22Rv1 (cell line): ENCODE measurements around the gene HOATZ.

Experiments used
- H3K27ac ChIP-seq: fragments of 450-650 bp; 2 replicates; pipeline ENCODE4 v1.5.1; 2017
- CTCF ChIP-seq: fragments of 450-650 bp; IDR thresholded peaks from 2 replicates; pipeline ENCODE4 v1.5.1; 2017; ENCODE audit warnings: mild to moderate bottlenecking
- ZFX ChIP-seq: fragments of 450-650 bp; IDR thresholded peaks from 2 replicates; pipeline ENCODE4 v1.6.1; 2017; ENCODE audit warnings: antibody characterized with exemption, borderline replicate concordance

The HOATZ gene

GRCh38 chr11:111557425-111558111, 43.0 kb downstream of the HOATZ start:
- no peak for TF ChIP-seq ZFX
- TF ChIP-seq CTCF, result no peak
- H3K27ac ChIP-seq, result no peak overlapping the region

GRCh38 chr11:111559800-111560464, 45.4 kb downstream of the HOATZ start:
- TF ChIP-seq ZFX, result no peak
- TF ChIP-seq CTCF, result no peak

GRCh38 chr11:111560800-111561199, 46.2 kb downstream of the HOATZ start:
- H3K27ac ChIP-seq, result no peak overlapping the region
- no peak for TF ChIP-seq CTCF
- TF ChIP-seq ZFX, result no peak

More at GRCh38 chr11:111559800-111560464, 45.4 kb downstream of the HOATZ start:
- no peak overlapping the region for H3K27ac ChIP-seq

GRCh38 chr11:111561306-111561705, 46.7 kb downstream of the HOATZ start:
- TF ChIP-seq CTCF (no peak), ZFX (no peak)
- H3K27ac ChIP-seq, result no peak overlapping the region

GRCh38 chr11:111561791-111562325, 47.3 kb downstream of the HOATZ start:
- TF ChIP-seq ZFX (no peak), CTCF (no peak)
- H3K27ac ChIP-seq, result no peak overlapping the region

- TF ChIP-seq ZFX (no peak), CTCF (no peak)
- no peak overlapping the region for H3K27ac ChIP-seq
These were observed 48.3 kb downstream of the HOATZ start for GRCh38 chr11:111562692-111563389.
